H1 (cell line): ENCODE data around the gene GULP1. TPM values are rescaled to one million over a fixed set of nuclear protein-coding genes. Genes with fewer than 3 reads are reported as not detected.

Experiments
- CBX8 ChIP-seq: fragments of 300-800, 300-1000 bp; sonication (generic); IDR thresholded peaks from 2 replicates; pipeline ENCODE4 v1.7.1; 2016; ENCODE audit warnings: low read depth, low read length, borderline replicate concordance
- ZNF274 ChIP-seq: IDR thresholded peaks from 2 replicates; pipeline ENCODE4 v1.7.0; 2012; ENCODE audit warnings: low read length, borderline replicate concordance; ENCODE audit errors: extremely low read depth
- polyA plus RNA-seq, 7 experiments: library from polyadenylated mRNA; depleted of rRNA in 3 of 7; stranded (reverse) in 5 of 7; unstranded in 2 of 7; fragments of >200 nt in 5 of 7; fragments of 200-250 nt in 2 of 7; gene quantifications; 1 replicate in 5 of 7; 2 replicates in 1 of 7; 4 replicates in 1 of 7; pipeline versions ENCODE4 v1.2.1 to v1.2.3, GENCODE V29; 2011 to 2013; ENCODE audit warnings: missing spikeins in 2 of 7, mixed read lengths in 2 of 7
- total RNA-seq: library from RNA; stranded (reverse); fragmentation: NEBNext Ultra II Directional; extraction: Animal tissue kit (Norgen Biotek cat#: 25700); gene quantifications from 2 replicates; pipeline ENCODE4 v1.2.1, GENCODE V29; 2021

Gene GULP1
- total and polyA plus RNA-seq, 2 of the 8 experiments (the other 6 are each of a cell fraction or from before 2014, with no cell fraction given) = 69.7 to 139 TPM

DNA sequence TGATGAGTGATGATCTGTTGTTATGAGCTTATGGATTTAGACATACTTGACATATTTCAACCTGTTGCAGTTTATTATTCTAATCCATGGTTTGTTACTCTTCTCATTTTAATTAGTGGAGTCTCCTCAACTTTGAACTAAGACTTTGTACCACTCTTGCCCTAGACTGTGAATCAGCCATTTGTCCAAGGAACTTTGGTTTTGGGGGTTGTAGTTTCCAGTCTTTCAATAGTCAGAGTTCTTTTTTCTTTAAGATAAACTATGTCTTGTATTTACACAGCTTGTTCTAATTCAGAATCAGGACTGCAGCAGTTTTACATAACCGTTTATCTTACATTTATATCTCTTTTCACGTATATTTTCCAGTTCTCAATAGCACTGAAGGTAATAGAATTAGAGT lies 133.6 kb downstream of the GULP1 start (continued):
- TF ChIP-seq ZNF274 = no peak
- TF ChIP-seq CBX8 = no peak
